Stimulated activated CD8-positive, alpha-beta memory T cell treated with anti-CD3 and anti-CD28 coated beads, Interleukin-7, amount 100 ng/mL, for 24 hours (primary cell): Measurements from ENCODE around the gene TLR5.

ENCODE experiments used
- DNase-seq: peaks from one replicate; pipeline ENCODE4 v3.0.0-alpha.2; 2020; ENCODE audit warnings: low read depth

Gene TLR5

GRCh38 chr1:223068900-223069665 is 74.0 kb downstream of the TLR5 start:
- no peak for DNase-seq

- no peak for DNase-seq
Observed at GRCh38 chr1:223067914-223068313, 75.1 kb downstream of the TLR5 start.

DNA sequence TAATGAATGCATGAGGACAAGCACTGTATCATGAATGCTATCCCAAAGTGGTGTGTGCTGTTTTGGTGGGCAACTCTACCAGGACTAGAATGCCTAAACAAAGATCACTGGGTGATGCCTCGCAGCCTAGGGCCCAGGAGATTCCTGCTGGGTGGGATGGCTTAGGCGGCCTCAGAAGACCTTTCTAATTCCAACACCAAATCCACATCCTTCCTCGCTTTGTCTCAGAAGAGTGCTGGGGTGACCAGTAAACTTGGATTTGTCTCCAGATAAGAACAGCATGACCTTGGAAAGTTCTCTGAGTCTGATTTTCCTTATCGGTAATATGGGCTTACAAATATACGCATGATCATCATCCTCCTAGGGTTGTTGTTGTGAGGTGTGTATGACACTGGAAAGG is 76.6 kb downstream of the TLR5 start:
- DNase-seq = no peak

DNA sequence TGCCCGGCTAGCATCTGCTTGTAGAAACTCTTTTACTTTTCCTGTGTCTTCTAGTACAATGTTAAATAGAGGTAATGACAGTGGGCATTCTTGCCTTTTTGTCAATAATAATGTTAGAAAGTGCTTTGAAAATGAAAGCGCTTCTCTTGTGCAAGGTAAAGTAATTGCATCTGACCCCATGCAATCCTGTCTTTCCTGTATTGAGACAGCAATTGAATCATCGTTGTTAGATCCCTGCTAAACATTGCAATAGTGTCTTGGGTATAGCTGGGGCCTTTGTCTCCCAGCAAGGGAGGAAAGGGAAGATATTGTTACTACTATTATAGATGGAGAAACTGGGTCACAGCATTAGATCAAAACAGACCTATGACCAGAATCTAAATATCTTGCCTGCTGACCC is 80.9 kb downstream of the TLR5 start:
- no peak for DNase-seq

DNA sequence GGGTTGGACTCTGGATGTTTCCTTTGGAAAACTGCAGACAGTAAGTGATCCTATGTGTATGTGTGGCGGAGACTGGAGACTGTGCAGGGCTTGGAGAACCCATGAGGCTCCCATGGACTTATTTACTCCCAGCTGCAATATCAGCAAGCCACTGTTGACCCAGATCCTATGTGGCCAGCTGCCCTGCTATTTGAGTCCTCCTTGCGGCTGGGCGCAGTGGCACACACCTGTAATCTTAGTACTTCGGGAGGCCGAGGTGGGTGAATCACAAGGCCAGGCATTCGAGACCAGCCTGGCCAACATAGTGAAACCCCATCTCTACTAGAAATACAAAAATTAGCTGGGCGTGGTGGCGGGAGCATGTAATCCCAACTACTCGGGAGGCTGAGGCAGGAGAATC is 83.5 kb downstream of the TLR5 start:
- DNase-seq = no peak
